ENCODE results near the gene MT1M. TPM values are rescaled to one million over a fixed set of nuclear protein-coding genes. Genes with fewer than 3 reads are reported as not detected.
A peak's percentile ranks its signal among the peaks of the same experiment; 100 is the strongest.

MT1M gene
- total and polyA plus RNA-seq, 2 experiments from 2014 or later = 8.2 to 15.2 TPM

GRCh38 chr16:56631832-56632155 lies 665 bp upstream of the MT1M start:
- Histone ChIP-seq H3K4me3 (peak overlapping the region; percentile 70), H3K9me2 (ENCODE audit: insufficient read depth) (no peaks in the 10 kb centered on the region), H3K4me2 (ENCODE audit: unreplicated experiment) (peak overlapping the region; percentile 84), H3F3A (ENCODE audit: insufficient read depth) (peaks cover 25% of the 10 kb centered on the region), H3K4me1 (ENCODE audit: insufficient read depth) (peaks cover 4% of the 10 kb centered on the region; the same call in 1 of the 2 replicates), H2AFZ (peak overlapping the region; percentile 91), H3K27me3 (replicated peaks; ENCODE audit: insufficient read depth) (no peaks in the 10 kb centered on the region), H3K27ac (no peak overlapping the region), H3K9ac (peak overlapping the region; percentile 69), H4K20me1 (ENCODE audit: insufficient read depth) (no peaks in the 10 kb centered on the region), H3K9me3 (ENCODE audit: low read depth) (no peaks in the 10 kb centered on the region), H3K79me2 (ENCODE audit: insufficient read depth) (no peaks in the 10 kb centered on the region), H3K36me3 (ENCODE audit: low read depth) (no peaks in the 10 kb centered on the region)
- DNase-seq = no peak
- whole genome bisulfite sequencing, 2 experiments (ENCODE audit: low coverage in 1 of 2, low lambda C conversion rate in 2 of 2, missing lambda C conversion rate in 2 of 2) = 12 to 17% methylated on average over 12 to 14 of the region's 14 CpGs
- TF ChIP-seq EZH2phosphoT487 (IDR thresholded peaks at IDR 0.05; ENCODE audit: insufficient read depth, low read depth) (no peak), EZH2 (IDR thresholded peaks at IDR 0.05; ENCODE audit: insufficient read depth, poor library complexity, severe bottlenecking) (no peak)
- in situ Hi-C loops (cut with MboI) = no loop called here

GRCh38 chr16:56632848-56633365 lies 448 bp downstream of the MT1M start:
- H4K20me1 ChIP-seq (ENCODE audit: insufficient read depth) = no peaks in the 10 kb centered on the region
- in situ Hi-C loops (cut with MboI) = no loop called here
- H3K36me3 ChIP-seq (ENCODE audit: low read depth) = no peaks in the 10 kb centered on the region
- H3K4me1 ChIP-seq (ENCODE audit: insufficient read depth) = no peaks in the 10 kb centered on the region
- H3F3A ChIP-seq (ENCODE audit: insufficient read depth) = 0 out of 2 replicates have a peak, but pooled peaks cover 17% of the 10 kb centered on the region
- TF ChIP-seq EZH2phosphoT487 (IDR thresholded peaks at IDR 0.05; ENCODE audit: insufficient read depth, low read depth) (no peak), EZH2 (IDR thresholded peaks at IDR 0.05; ENCODE audit: insufficient read depth, poor library complexity, severe bottlenecking) (no peak)
- no peaks in the 10 kb centered on the region for H3K9me3 ChIP-seq (ENCODE audit: low read depth)
- H3K27me3 ChIP-seq (replicated peaks; ENCODE audit: insufficient read depth) = no peaks in the 10 kb centered on the region
- no peak overlapping the region for H3K27ac ChIP-seq
- peak overlapping the region; percentile 69 for H3K9ac ChIP-seq
- DNase-seq = no peak
- H3K4me2 ChIP-seq (ENCODE audit: unreplicated experiment) = peak overlapping the region; percentile 84
- no peaks in the 10 kb centered on the region for H3K9me2 ChIP-seq (ENCODE audit: insufficient read depth)
- H2AFZ ChIP-seq = peak overlapping the region; percentile 91
- peak overlapping the region; percentile 70 for H3K4me3 ChIP-seq
- H3K79me2 ChIP-seq (ENCODE audit: insufficient read depth) = no peaks in the 10 kb centered on the region
- 52 to 64% methylated on average over 6 of the region's 6 CpGs for WGBS, 2 experiments (ENCODE audit: low coverage in 1 of 2, low lambda C conversion rate in 2 of 2, missing lambda C conversion rate in 2 of 2)

- TF ChIP-seq EZH2phosphoT487 (IDR thresholded peaks at IDR 0.05; ENCODE audit: insufficient read depth, low read depth) (no peak), EZH2 (IDR thresholded peaks at IDR 0.05; ENCODE audit: insufficient read depth, poor library complexity, severe bottlenecking) (no peak)
- no peaks in the 10 kb centered on the region for H4K20me1 ChIP-seq (ENCODE audit: insufficient read depth)
- H3K79me2 ChIP-seq (ENCODE audit: insufficient read depth) = no peaks in the 10 kb centered on the region
- in situ Hi-C loops (cut with MboI) = no loop called here
- no peaks in the 10 kb centered on the region for H3K9me2 ChIP-seq (ENCODE audit: insufficient read depth)
- no peak overlapping the region for H3K4me3 ChIP-seq
- WGBS, 2 experiments (ENCODE audit: low coverage in 1 of 2, low lambda C conversion rate in 2 of 2, missing lambda C conversion rate in 2 of 2) = 74 to 84% methylated on average over 7 of the region's 7 CpGs
- H3K9ac ChIP-seq = no peak overlapping the region
- H3F3A ChIP-seq (ENCODE audit: insufficient read depth) = 0 out of 2 replicates have a peak, but pooled peaks cover 15% of the 10 kb centered on the region
- no peak overlapping the region for H3K4me2 ChIP-seq (ENCODE audit: unreplicated experiment)
- no peak overlapping the region for H2AFZ ChIP-seq
- H3K27ac ChIP-seq = no peak overlapping the region
- H3K27me3 ChIP-seq (replicated peaks; ENCODE audit: insufficient read depth) = no peaks in the 10 kb centered on the region
- DNase-seq = no peak
- no peaks in the 10 kb centered on the region for H3K4me1 ChIP-seq (ENCODE audit: insufficient read depth)
- no peaks in the 10 kb centered on the region for H3K9me3 ChIP-seq (ENCODE audit: low read depth)
- H3K36me3 ChIP-seq (ENCODE audit: low read depth) = no peaks in the 10 kb centered on the region
Measured at GRCh38 chr16:56633535-56633934, 1.1 kb downstream of the MT1M start.

- Histone ChIP-seq H3K4me3 (no peak overlapping the region), H3K4me2 (ENCODE audit: unreplicated experiment) (no peak overlapping the region), H3K27ac (no peak overlapping the region), H3F3A (ENCODE audit: insufficient read depth) (0 out of 2 replicates have a peak, but pooled peaks cover 8% of the 10 kb centered on the region), H3K36me3 (ENCODE audit: low read depth) (no peaks in the 10 kb centered on the region), H2AFZ (no peak overlapping the region), H4K20me1 (ENCODE audit: insufficient read depth) (no peaks in the 10 kb centered on the region), H3K79me2 (ENCODE audit: insufficient read depth) (no peaks in the 10 kb centered on the region), H3K9ac (no peak overlapping the region), H3K4me1 (ENCODE audit: insufficient read depth) (no peaks in the 10 kb centered on the region), H3K9me2 (ENCODE audit: insufficient read depth) (no peaks in the 10 kb centered on the region), H3K27me3 (replicated peaks; ENCODE audit: insufficient read depth) (no peaks in the 10 kb centered on the region), H3K9me3 (ENCODE audit: low read depth) (no peaks in the 10 kb centered on the region)
- no peak for TF ChIP-seq EZH2phosphoT487 (IDR thresholded peaks at IDR 0.05; ENCODE audit: insufficient read depth, low read depth)
- no peak for TF ChIP-seq EZH2 (IDR thresholded peaks at IDR 0.05; ENCODE audit: insufficient read depth, poor library complexity, severe bottlenecking)
- 92 to 93% methylated on average over 45 to 47 of the region's 47 CpGs for WGBS, 2 experiments (ENCODE audit: low coverage in 1 of 2, low lambda C conversion rate in 2 of 2, missing lambda C conversion rate in 2 of 2)
- DNase-seq = no peak
- in situ Hi-C loops (cut with MboI) = no loop called here
Measured at GRCh38 chr16:56634715-56635440, 2.4 kb downstream of the MT1M start.
